Transverse colon (tissue), 3 donors: ENCODE measurements around the gene MBD2.

Source experiments
- POLR2A ChIP-seq: fragments of 450-650 bp; IDR thresholded peaks from one replicate; pipeline ENCODE4 v1.6.1; 2016; ENCODE audit warnings: antibody characterized with exemption, mild to moderate bottlenecking, moderate library complexity
- TF ChIP-seq, protein P1 (sequence below), 5 experiments: fragments of 200-600 bp in 3 of 5; fragments of 450-650 bp in 2 of 5; sonication (generic) in 3 of 5; IDR thresholded peaks; 1 replicate in 2 of 5; 2 replicates in 3 of 5; pipeline ENCODE4 v1.5.1; 2016 to 2017; ENCODE audit warnings: antibody characterized with exemption in 5 of 5, inconsistent platforms in 3 of 5, mild to moderate bottlenecking in 2 of 5, moderate library complexity in 1 of 5

DNA sequence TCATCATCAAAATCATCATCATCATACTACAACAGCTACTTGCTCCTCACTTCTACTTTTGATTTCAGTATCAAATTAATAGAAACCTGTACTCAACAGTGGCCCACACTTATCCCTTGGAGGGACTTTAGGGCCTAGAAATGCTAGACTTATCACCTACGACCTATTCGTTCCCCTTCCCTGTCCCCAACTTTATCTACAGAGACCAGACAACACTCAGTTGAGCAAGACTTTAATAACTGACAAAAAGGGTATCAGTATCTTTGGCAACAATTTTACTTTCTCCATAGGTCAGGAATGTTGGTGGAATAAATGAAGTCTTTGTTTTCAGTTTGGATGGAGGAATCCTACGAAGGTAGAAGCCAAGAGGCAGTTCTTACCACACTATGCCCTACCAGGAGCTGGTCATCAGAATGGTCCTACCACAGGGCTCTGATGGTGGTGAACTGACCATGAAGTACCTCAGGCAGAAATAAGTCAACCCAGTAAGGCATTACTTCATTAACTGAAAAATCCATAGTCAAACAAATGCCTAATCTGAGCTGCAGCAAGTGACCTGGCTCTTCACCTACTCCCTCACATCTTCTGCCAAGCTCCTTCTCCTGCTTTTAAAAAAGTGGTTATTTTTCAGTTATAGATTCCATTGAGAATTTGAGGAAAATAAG is 26.6 kb downstream of the MBD2 start:
- TF ChIP-seq, protein P1, sequence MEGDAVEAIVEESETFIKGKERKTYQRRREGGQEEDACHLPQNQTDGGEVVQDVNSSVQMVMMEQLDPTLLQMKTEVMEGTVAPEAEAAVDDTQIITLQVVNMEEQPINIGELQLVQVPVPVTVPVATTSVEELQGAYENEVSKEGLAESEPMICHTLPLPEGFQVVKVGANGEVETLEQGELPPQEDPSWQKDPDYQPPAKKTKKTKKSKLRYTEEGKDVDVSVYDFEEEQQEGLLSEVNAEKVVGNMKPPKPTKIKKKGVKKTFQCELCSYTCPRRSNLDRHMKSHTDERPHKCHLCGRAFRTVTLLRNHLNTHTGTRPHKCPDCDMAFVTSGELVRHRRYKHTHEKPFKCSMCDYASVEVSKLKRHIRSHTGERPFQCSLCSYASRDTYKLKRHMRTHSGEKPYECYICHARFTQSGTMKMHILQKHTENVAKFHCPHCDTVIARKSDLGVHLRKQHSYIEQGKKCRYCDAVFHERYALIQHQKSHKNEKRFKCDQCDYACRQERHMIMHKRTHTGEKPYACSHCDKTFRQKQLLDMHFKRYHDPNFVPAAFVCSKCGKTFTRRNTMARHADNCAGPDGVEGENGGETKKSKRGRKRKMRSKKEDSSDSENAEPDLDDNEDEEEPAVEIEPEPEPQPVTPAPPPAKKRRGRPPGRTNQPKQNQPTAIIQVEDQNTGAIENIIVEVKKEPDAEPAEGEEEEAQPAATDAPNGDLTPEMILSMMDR (IDR thresholded peaks at IDR 0.05) = no peak
- no peak for TF ChIP-seq POLR2A
